Body of pancreas (tissue), 4 donors: ENCODE data around the gene TTC7B. TPM values are rescaled to one million over a fixed set of nuclear protein-coding genes. Genes with fewer than 3 reads are reported as not detected.

Experiments
- ATAC-seq: fragments of 150-250 bp; one replicate; pipeline ENCODE4 v1.9.1; 2016
- DNase-seq, 4 donors: peaks; one replicate each; pipeline ENCODE4 v3.0.0-alpha.2; 2019
- H3K27ac ChIP-seq, 4 donors: fragments of 200-600 bp; sonication (generic); 1 replicate in 3 of 4; 2 replicates in 1 of 4; pipeline versions ENCODE4 v1.5.1 to v1.6.1; 2016 to 2019; ENCODE audit warnings: mild to moderate bottlenecking in 1 of 4, mixed read lengths in 1 of 4, moderate library complexity in 1 of 4
- H3K27me3 ChIP-seq, 2 donors: fragments of 200-600 bp; sonication (generic); one replicate each; pipeline ENCODE4 v1.6.0; 2016; ENCODE audit warnings: mild to moderate bottlenecking in 1 of 2
- H3K36me3 ChIP-seq, 2 donors: fragments of 200-600 bp; sonication (generic); replicated peaks in 1 of 2; 2 replicates each; pipeline ENCODE4 v1.5.1; 2016; ENCODE audit warnings: low read depth in 2 of 2; ENCODE audit not compliant: insufficient read depth in 1 of 2
- H3K4me1 ChIP-seq: fragments of 200-600 bp; sonication (generic); one replicate; pipeline ENCODE4 v1.6.0; 2016
- H3K4me3 ChIP-seq, 2 donors: fragments of 200-600 bp; sonication (generic); 1 replicate in 1 of 2; 2 replicates in 1 of 2; pipeline ENCODE4 v1.5.1; 2016 to 2019
- H3K9me3 ChIP-seq, 3 donors: fragments of 200-600 bp; sonication (generic); 1 replicate in 2 of 3; 2 replicates in 1 of 3; pipeline ENCODE4 v1.5.1; 2016
- POLR2A ChIP-seq, 3 donors: fragments of 450-650 bp; IDR thresholded peaks; one replicate each; pipeline ENCODE4 v1.6.1; 2016; ENCODE audit warnings: antibody characterized with exemption in 3 of 3, mild to moderate bottlenecking in 2 of 3
- WGBS, 2 donors: methylation state at CpG; one replicate each; pipeline ENCODE4 v1.1.5; 2017; 5-methylcytosine and 5-hydroxymethylcytosine counted together
- intact Hi-C: fragments of 100-400 bp; cut with DNase I; formaldehyde crosslinking; loops from one replicate; pipeline ENCODE4 v1.15.1; 2023
- total RNA-seq, 2 donors: library from RNA; depleted of rRNA; stranded (reverse); fragments of >200 nt; gene quantifications; one replicate each; pipeline ENCODE4 v1.1.0, GENCODE V29; 2016
- TF ChIP-seq, protein P1 (sequence below), 7 experiments: fragments of 450-650 bp in 4 of 7; fragments of 200-600 bp in 3 of 7; sonication (generic) in 3 of 7; IDR thresholded peaks; one replicate each; pipeline ENCODE4 v1.5.1; 2016 to 2019; ENCODE audit warnings: antibody characterized with exemption in 7 of 7

The TTC7B gene
- total RNA-seq, 2 donors from 2014 or later: 15.3 to 44.2 TPM

DNA sequence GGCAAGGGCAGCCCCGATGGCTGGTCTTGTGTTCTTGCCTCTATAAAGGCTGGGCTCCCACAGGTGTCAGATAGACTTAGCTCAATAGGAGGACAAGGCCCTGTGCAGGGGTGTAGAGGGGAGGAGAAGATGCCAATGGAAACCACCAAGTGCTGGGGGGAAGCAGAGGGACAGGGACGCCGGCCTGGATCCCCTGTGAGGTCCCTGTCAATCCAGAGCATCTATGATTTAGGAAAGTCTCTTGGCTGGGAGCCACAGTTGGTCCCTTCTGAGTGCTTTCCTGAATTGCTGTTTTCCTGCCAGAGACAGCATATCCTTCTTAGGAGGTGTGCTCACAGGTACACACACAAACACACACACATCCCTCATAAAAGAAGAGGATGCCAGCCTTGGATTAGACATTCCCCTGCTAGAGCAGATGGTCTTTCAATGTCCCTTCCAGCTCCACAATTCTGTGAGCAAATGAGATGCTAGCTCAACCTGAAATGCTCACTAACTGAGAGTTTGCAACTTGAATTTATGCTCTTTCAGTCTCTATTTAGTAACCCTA, 62.7 kb downstream of the TTC7B start:
- no peaks in the 10 kb centered on the region for H3K36me3 ChIP-seq
- no peak overlapping the region for H3K27ac ChIP-seq
- TF ChIP-seq POLR2A (IDR thresholded peaks at IDR 0.05): no peak
- TF ChIP-seq, protein P1, sequence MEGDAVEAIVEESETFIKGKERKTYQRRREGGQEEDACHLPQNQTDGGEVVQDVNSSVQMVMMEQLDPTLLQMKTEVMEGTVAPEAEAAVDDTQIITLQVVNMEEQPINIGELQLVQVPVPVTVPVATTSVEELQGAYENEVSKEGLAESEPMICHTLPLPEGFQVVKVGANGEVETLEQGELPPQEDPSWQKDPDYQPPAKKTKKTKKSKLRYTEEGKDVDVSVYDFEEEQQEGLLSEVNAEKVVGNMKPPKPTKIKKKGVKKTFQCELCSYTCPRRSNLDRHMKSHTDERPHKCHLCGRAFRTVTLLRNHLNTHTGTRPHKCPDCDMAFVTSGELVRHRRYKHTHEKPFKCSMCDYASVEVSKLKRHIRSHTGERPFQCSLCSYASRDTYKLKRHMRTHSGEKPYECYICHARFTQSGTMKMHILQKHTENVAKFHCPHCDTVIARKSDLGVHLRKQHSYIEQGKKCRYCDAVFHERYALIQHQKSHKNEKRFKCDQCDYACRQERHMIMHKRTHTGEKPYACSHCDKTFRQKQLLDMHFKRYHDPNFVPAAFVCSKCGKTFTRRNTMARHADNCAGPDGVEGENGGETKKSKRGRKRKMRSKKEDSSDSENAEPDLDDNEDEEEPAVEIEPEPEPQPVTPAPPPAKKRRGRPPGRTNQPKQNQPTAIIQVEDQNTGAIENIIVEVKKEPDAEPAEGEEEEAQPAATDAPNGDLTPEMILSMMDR (IDR thresholded peaks at IDR 0.05): no peak
- no peaks in the 10 kb centered on the region for H3K27me3 ChIP-seq
- H3K4me3 ChIP-seq: no peak overlapping the region
- intact Hi-C loops: no loop called here
- no peaks in the 10 kb centered on the region for H3K9me3 ChIP-seq
- WGBS, 2 donors: 84 to 90% methylated on average over 3 of the region's 3 CpGs
- DNase-seq (no peak), ATAC-seq (no peak)
- peaks cover 7% of the 10 kb centered on the region for H3K4me1 ChIP-seq

DNA sequence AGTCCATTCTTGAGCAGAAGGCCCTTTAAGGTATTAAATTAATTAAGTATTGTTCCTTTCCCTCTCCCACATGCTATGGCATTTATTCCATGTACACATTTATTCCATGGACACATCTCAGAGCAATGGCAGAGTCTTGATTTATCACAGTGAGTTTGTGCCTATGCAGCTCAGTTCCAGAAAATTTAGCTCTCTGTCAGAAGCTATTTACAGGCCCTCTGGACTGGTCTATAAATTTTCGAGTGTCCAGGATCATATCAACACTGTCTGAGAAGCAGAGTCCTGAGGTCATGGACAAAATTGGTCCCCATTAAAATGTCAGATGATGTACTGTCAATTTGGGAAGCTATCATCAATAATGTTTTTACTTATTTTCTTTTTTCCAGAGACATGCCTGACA, 65.5 kb downstream of the TTC7B start:
- no peaks in the 10 kb centered on the region for H3K9me3 ChIP-seq
- TF ChIP-seq POLR2A (IDR thresholded peaks at IDR 0.05): no peak
- TF ChIP-seq, protein P1 (IDR thresholded peaks at IDR 0.05): no peak
- H3K27ac ChIP-seq: no peak overlapping the region
- H3K4me1 ChIP-seq: no peaks in the 10 kb centered on the region
- H3K4me3 ChIP-seq: no peak overlapping the region
- no peak for ATAC-seq
- 87 to 100% methylated on average over 1 of the region's 1 CpG for WGBS, 2 donors
- H3K27me3 ChIP-seq: no peaks in the 10 kb centered on the region
- H3K36me3 ChIP-seq: no peaks in the 10 kb centered on the region
- intact Hi-C loops: no loop called here
- no peak for DNase-seq

DNA sequence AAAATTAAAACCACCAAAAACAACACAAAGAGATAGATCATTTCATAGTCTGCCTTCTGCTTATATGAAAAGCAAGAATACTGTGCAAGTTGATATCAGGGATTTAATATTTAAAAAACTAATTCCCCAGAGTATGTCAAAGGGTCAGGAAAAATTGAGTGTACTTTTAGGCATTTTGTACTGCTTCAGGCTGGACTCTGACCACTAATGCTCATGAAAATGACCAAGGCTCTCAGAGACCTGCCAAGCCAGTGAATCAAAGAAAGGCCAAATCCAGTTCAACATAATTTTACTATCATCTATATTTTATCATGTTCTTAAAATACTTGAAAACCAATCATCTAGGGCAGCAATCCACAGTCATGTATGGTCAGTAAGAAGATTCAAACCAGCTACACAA, 66.0 kb downstream of the TTC7B start:
- no peak for DNase-seq
- H3K4me1 ChIP-seq: no peaks in the 10 kb centered on the region
- no peak for ATAC-seq
- H3K9me3 ChIP-seq: no peaks in the 10 kb centered on the region
- H3K36me3 ChIP-seq: no peaks in the 10 kb centered on the region
- no peak for TF ChIP-seq POLR2A (IDR thresholded peaks at IDR 0.05)
- TF ChIP-seq, protein P1 (IDR thresholded peaks at IDR 0.05): no peak
- no peak overlapping the region for H3K4me3 ChIP-seq
- no peak overlapping the region for H3K27ac ChIP-seq
- intact Hi-C loops: no loop called here
- H3K27me3 ChIP-seq: no peaks in the 10 kb centered on the region

DNA sequence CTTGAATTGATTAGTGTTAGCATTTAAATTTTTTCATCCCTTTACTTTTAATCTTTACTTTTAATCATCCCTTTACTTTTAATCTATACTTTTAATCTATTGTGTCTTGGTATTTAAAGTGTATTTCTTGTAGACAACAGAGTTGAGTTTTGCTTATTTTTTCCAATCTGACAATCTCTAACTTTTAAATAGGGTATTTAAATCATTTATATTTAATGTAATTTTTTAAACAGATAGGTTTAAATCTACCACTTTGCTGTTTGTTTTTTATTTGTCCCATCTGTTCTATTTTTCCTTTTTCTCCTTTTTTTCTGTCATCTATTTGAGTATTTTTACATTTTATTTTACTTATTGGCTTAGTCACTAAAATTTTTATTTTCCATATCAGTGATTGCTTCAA, 68.3 kb downstream of the TTC7B start:
- Histone ChIP-seq H3K4me1 (no peaks in the 10 kb centered on the region), H3K36me3 (no peaks in the 10 kb centered on the region), H3K9me3 (no peaks in the 10 kb centered on the region), H3K4me3 (no peak overlapping the region), H3K27ac (no peak overlapping the region), H3K27me3 (no peaks in the 10 kb centered on the region)
- intact Hi-C loops: no loop called here
- DNase-seq (no peak), ATAC-seq (no peak)
- TF ChIP-seq POLR2A (IDR thresholded peaks at IDR 0.05): no peak
- TF ChIP-seq, protein P1 (IDR thresholded peaks at IDR 0.05): no peak

DNA sequence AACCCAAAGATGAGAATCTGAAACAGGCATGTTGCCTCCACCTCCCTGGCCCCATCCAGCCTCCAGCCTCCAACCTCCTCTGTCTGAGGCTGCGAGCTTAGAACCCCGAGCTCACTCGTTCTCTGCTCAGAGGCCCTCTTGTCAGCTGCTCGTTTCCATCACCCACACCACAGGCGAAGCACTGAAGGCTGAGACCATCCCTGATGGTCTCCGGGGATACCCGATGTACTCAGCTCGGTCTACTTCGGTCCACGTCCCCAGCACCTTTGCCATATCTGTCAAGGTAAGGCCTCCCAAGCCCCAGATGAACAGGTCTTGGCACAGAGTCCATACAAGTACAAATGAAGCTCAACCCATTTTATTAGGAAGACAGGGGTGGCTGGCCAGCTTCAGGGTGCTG, 72.4 kb downstream of the TTC7B start:
- WGBS, 2 donors: 88 to 96% methylated on average over 10 of the region's 10 CpGs
- H3K36me3 ChIP-seq: no peaks in the 10 kb centered on the region
- intact Hi-C loops: no loop called here
- DNase-seq (no peak), ATAC-seq (no peak)
- no peaks in the 10 kb centered on the region for H3K27me3 ChIP-seq
- no peak overlapping the region for H3K27ac ChIP-seq
- no peaks in the 10 kb centered on the region for H3K9me3 ChIP-seq
- H3K4me3 ChIP-seq: no peak overlapping the region
- TF ChIP-seq, protein P1 (IDR thresholded peaks at IDR 0.05): no peak
- no peak for TF ChIP-seq POLR2A (IDR thresholded peaks at IDR 0.05)
- H3K4me1 ChIP-seq: no peaks in the 10 kb centered on the region
